Colon (tissue), 2 donors: Measurements from ENCODE around the gene RYR3.

Source experiments
- FAIRE-seq: peaks from 2 replicates; lab custom pipeline; 2012; peaks lifted over from hg19 to GRCh38; lab: Jason Lieb, UNC
- donor health status: control.
- donor health status: control.

RYR3 gene

GRCh38 chr15:33716025-33716424 lies 405.3 kb downstream of the RYR3 start:
- FAIRE-seq: no peak

GRCh38 chr15:33720952-33721351 lies 410.2 kb downstream of the RYR3 start:
- FAIRE-seq: no peak

GRCh38 chr15:33722005-33722672 lies 411.4 kb downstream of the RYR3 start:
- FAIRE-seq: no peak

GRCh38 chr15:33722673-33723015 lies 411.9 kb downstream of the RYR3 start:
- no peak for FAIRE-seq

GRCh38 chr15:33724321-33725036 lies 413.7 kb downstream of the RYR3 start:
- no peak for FAIRE-seq

- no peak for FAIRE-seq
Observed at GRCh38 chr15:33729653-33730052, 418.9 kb downstream of the RYR3 start.

GRCh38 chr15:33730815-33731214 lies 420.0 kb downstream of the RYR3 start:
- no peak for FAIRE-seq

- FAIRE-seq: no peak
Observed at GRCh38 chr15:33735143-33735542, 424.4 kb downstream of the RYR3 start.

- FAIRE-seq: no peak
Observed at GRCh38 chr15:33735637-33736247, 425.0 kb downstream of the RYR3 start.

GRCh38 chr15:33737687-33738601 lies 427.2 kb downstream of the RYR3 start:
- FAIRE-seq: no peak

GRCh38 chr15:33738941-33739664 lies 428.3 kb downstream of the RYR3 start:
- FAIRE-seq: no peak

- FAIRE-seq: no peak
Observed at GRCh38 chr15:33742306-33742705, 431.5 kb downstream of the RYR3 start.

GRCh38 chr15:33742800-33743199 lies 432.0 kb downstream of the RYR3 start:
- no peak for FAIRE-seq

- FAIRE-seq: no peak
Observed at GRCh38 chr15:33746203-33746602, 435.4 kb downstream of the RYR3 start.

- no peak for FAIRE-seq
Observed at GRCh38 chr15:33753012-33753411, 442.2 kb downstream of the RYR3 start.

- no peak for FAIRE-seq
Observed at GRCh38 chr15:33754242-33754641, 443.5 kb downstream of the RYR3 start.

- FAIRE-seq: no peak
Observed at GRCh38 chr15:33756961-33757360, 446.2 kb downstream of the RYR3 start.

- FAIRE-seq: no peak
Observed at GRCh38 chr15:33757516-33758232, 446.9 kb downstream of the RYR3 start.

- FAIRE-seq: no peak
Observed at GRCh38 chr15:33766389-33766788, 455.6 kb downstream of the RYR3 start.

- FAIRE-seq: no peak
Observed at GRCh38 chr15:33768670-33769190, 458.0 kb downstream of the RYR3 start.

- no peak for FAIRE-seq
Observed at GRCh38 chr15:33773969-33774368, 463.2 kb downstream of the RYR3 start.
